ENCODE results near the gene SORCS3. TPM values are rescaled to one million over a fixed set of nuclear protein-coding genes. Genes with fewer than 3 reads are reported as not detected.

Gene SORCS3
- total RNA-seq, 1 donor from 2014 or later = not detected

DNA sequence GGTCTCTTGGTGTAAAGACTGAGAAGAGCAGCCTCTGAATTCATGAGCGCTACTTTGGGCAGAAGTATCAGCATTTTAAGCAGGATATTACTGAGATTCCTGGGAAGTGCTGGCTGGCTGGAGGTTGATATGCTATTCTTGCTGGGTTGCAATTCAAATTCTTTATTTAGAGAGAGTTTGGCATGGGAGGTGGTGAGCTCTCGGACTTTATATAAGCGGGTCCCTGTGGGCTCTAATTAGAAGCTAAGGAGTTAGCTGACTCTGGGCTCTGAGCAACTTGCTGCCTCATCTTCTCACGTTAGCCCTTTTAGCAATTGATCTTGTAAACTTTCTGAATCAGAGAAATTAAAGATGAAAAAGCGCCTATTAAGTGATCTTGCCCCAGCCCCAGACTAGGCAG, 430.9 kb downstream of the SORCS3 start:
- POLR2A ChIA-PET = no interaction called here
- no peaks in the 10 kb centered on the region for H3K4me1 Mint-ChIP-seq
- intact Hi-C loops (cut with micrococcal nuclease) = no loop called here

DNA sequence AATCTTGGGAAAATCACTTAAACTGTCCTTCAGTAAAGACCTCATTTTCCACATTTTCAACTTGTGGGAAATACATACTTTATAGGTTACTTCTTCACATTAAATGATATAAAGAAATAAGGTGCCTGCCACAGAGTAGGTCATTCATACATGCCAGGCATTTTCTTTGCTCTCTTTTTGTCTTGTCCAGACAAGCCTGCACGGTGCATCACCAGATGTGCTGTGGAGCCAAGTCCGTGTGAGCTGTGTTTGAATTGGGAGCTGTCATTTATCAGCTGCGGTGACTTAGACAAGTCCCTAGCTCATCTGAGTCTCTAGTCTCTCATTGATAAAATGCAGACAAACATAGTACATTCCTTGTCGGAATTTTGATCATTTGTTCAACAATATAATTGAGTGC, 432.9 kb downstream of the SORCS3 start:
- Mint-ChIP-seq H3K9me3 (no peaks in the 10 kb centered on the region), H3K4me3 (no peak overlapping the region), H3K27ac (no peak overlapping the region), H3K27me3 (no peaks in the 10 kb centered on the region), H3K36me3 (ENCODE audit: low read depth) (no peaks in the 10 kb centered on the region), H3K4me1 (no peaks in the 10 kb centered on the region)
- intact Hi-C loops (cut with micrococcal nuclease) = no loop called here
- ATAC-seq (ENCODE audit: low read depth) (no peak), DNase-seq (no peak)
- ChIA-PET POLR2A (no interaction called here), CTCF (no interaction called here)
- TF ChIP-seq, protein P1, sequence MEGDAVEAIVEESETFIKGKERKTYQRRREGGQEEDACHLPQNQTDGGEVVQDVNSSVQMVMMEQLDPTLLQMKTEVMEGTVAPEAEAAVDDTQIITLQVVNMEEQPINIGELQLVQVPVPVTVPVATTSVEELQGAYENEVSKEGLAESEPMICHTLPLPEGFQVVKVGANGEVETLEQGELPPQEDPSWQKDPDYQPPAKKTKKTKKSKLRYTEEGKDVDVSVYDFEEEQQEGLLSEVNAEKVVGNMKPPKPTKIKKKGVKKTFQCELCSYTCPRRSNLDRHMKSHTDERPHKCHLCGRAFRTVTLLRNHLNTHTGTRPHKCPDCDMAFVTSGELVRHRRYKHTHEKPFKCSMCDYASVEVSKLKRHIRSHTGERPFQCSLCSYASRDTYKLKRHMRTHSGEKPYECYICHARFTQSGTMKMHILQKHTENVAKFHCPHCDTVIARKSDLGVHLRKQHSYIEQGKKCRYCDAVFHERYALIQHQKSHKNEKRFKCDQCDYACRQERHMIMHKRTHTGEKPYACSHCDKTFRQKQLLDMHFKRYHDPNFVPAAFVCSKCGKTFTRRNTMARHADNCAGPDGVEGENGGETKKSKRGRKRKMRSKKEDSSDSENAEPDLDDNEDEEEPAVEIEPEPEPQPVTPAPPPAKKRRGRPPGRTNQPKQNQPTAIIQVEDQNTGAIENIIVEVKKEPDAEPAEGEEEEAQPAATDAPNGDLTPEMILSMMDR (IDR thresholded peaks at IDR 0.05) = no peak

More for the DNA sequence above, 430.9 kb downstream of the SORCS3 start:
- TF ChIP-seq, protein P1 (IDR thresholded peaks at IDR 0.05) = no peak
- CTCF ChIA-PET = no interaction called here
- no peak overlapping the region for H3K27ac Mint-ChIP-seq
- no peaks in the 10 kb centered on the region for H3K9me3 Mint-ChIP-seq
- no peaks in the 10 kb centered on the region for H3K36me3 Mint-ChIP-seq (ENCODE audit: low read depth)
- no peak for DNase-seq
- no peak overlapping the region for H3K4me3 Mint-ChIP-seq
- no peaks in the 10 kb centered on the region for H3K27me3 Mint-ChIP-seq
- ATAC-seq (ENCODE audit: low read depth) = no peak

DNA sequence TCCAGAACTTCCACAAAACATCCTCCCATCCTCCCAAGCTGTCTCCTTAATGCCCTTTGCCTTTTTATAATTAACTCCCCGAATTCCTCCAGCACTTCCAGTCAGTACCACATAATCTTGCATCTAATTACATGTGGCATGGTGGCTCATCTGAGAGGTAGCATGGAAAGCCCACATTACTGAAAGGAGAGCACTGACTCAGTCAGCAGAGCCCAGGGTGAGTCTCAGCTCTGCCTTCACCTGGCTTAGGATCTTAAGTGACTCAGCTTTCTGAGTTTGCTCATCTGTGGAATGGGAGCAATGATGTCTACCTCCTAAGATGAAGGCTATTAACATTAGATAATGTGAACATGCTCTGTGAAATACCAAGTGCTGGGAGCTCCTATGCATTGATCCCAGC, 433.9 kb downstream of the SORCS3 start:
- ATAC-seq (ENCODE audit: low read depth) (no peak), DNase-seq (no peak)
- no peaks in the 10 kb centered on the region for H3K4me1 Mint-ChIP-seq
- no peak overlapping the region for H3K4me3 Mint-ChIP-seq
- intact Hi-C loops (cut with micrococcal nuclease) = no loop called here
- ChIA-PET POLR2A (no interaction called here), CTCF (no interaction called here)
- H3K27me3 Mint-ChIP-seq = no peaks in the 10 kb centered on the region
- H3K9me3 Mint-ChIP-seq = no peaks in the 10 kb centered on the region
- H3K27ac Mint-ChIP-seq = no peak overlapping the region
- H3K36me3 Mint-ChIP-seq (ENCODE audit: low read depth) = no peaks in the 10 kb centered on the region
- TF ChIP-seq, protein P1 (IDR thresholded peaks at IDR 0.05) = no peak

DNA sequence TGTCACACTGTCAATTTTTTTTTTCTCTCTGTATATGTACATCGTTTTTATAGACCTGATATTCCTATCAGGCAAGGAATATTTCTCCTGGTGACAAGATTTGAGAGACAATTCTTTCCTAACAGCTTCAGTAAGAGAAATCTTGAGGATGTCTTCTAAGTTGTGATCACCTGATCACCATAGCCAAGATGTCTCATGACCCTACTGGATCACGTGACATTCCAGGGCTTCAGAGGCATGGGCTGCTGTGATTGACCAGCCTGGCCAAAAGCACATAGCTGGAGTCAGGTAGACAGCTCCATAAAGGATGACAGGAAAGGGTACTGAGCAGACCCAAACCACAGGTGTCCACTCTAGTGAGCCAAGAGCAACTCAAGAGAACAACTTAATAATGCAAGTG, 444.9 kb downstream of the SORCS3 start:
- H3K4me3 Mint-ChIP-seq = no peak overlapping the region
- TF ChIP-seq, protein P1 (IDR thresholded peaks at IDR 0.05) = no peak
- no peak overlapping the region for H3K27ac Mint-ChIP-seq
- CTCF ChIA-PET = no interaction called here
- H3K27me3 Mint-ChIP-seq = no peaks in the 10 kb centered on the region
- ATAC-seq (ENCODE audit: low read depth) = no peak
- no peaks in the 10 kb centered on the region for H3K4me1 Mint-ChIP-seq
- POLR2A ChIA-PET = no interaction called here
- H3K9me3 Mint-ChIP-seq = no peaks in the 10 kb centered on the region
- DNase-seq = no peak
- H3K36me3 Mint-ChIP-seq (ENCODE audit: low read depth) = no peaks in the 10 kb centered on the region
- intact Hi-C loops (cut with micrococcal nuclease) = no loop called here

DNA sequence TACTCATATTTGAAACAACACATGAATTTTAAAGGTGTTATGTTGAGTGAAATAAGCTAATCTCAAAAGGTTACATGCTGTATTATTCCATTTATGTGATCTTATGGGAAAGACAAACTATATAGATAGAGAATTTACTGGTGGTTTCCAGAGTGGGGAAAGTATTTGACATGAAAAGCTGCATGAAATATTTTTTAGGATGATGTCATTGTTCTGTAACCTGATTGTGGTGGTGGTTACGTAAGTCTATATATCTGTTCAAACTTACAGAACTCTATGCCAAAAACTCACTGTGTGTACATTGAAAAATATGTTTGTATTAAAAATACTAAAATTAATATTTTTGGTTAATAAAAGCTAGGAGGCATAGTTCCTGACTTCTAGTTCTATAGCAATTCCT, 453.0 kb downstream of the SORCS3 start:
- no peak overlapping the region for H3K27ac Mint-ChIP-seq
- no peaks in the 10 kb centered on the region for H3K27me3 Mint-ChIP-seq
- H3K36me3 Mint-ChIP-seq (ENCODE audit: low read depth) = no peaks in the 10 kb centered on the region
- H3K4me3 Mint-ChIP-seq = no peak overlapping the region
- ATAC-seq (ENCODE audit: low read depth) (no peak), DNase-seq (no peak)
- no peaks in the 10 kb centered on the region for H3K4me1 Mint-ChIP-seq
- H3K9me3 Mint-ChIP-seq = no peaks in the 10 kb centered on the region
- POLR2A ChIA-PET = no interaction called here
- TF ChIP-seq, protein P1 (IDR thresholded peaks at IDR 0.05) = no peak
- CTCF ChIA-PET = no interaction called here
- intact Hi-C loops (cut with micrococcal nuclease) = no loop called here
